ENCODE results near the gene C3orf49.

C3orf49 gene

DNA sequence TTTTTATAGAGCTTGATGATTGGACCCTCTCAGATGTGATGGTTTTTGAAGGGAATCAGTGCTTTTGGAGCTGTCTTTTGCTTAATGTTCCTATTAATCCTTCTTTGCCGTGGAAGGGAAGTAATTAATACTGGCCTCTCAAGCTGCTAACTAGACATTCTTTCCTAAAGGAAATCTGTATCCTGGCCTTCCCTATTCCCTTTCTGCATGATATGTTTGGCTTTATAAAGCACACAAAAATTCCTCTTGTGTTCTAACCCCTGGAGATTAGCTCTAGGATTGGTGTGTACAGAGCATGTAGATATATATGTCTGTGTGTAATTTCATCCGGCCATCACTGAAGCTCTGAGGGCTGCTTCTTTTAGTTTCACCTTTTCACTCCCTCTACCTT lies 51.5 kb downstream of the C3orf49 start:
- DNase-seq (ENCODE audit: low spot score): no peak
- Histone ChIP-seq H4K8ac (ENCODE audit: low read depth, low read length) (no peak overlapping the region), H3K79me1 (ENCODE audit: low read depth, low read length) (peaks cover 1% of the 10 kb centered on the region), H3K4me3 (ENCODE audit: low read length in 2 of 2) (no peak overlapping the region), H3K27me3 (ENCODE audit: control insufficient read depth in 3 of 3, insufficient read depth in 3 of 3, low read depth in 1 of 3, low read length in 3 of 3) (no peaks in the 10 kb centered on the region), H3K18ac (ENCODE audit: low read length) (no peak overlapping the region), H3K4me1 (ENCODE audit: control insufficient read depth in 2 of 2, insufficient read depth in 1 of 2, low read depth in 1 of 2, low read length in 2 of 2) (no peaks in the 10 kb centered on the region), H2AFZ (ENCODE audit: low read length) (no peak overlapping the region), H2BK5ac (ENCODE audit: low read length) (no peak overlapping the region), H2BK12ac (ENCODE audit: low read length) (no peak overlapping the region), H3K14ac (ENCODE audit: low read length) (no peak overlapping the region), H3K9me3 (replicated peaks in 1 of 2; ENCODE audit: control insufficient read depth in 2 of 2, insufficient read depth in 1 of 2, low read depth in 1 of 2, low read length in 2 of 2) (no peaks in the 10 kb centered on the region), H2AK5ac (ENCODE audit: low read depth, low read length) (no peak overlapping the region), H3K23ac (ENCODE audit: low read depth, low read length, poor library complexity) (no peak overlapping the region), H3K4ac (ENCODE audit: low read length) (no peak overlapping the region), H3K27ac (replicated peaks; ENCODE audit: low read length) (no peak overlapping the region), H3K36me3 (replicated peaks in 1 of 2; ENCODE audit: control insufficient read depth in 2 of 2, insufficient read depth in 2 of 2, low read length in 2 of 2) (peaks cover 2 to 20% of the 10 kb centered on the region in 2 donors), H3K4me2 (ENCODE audit: insufficient read depth, low read length, poor library complexity, severe bottlenecking) (no peak overlapping the region), H2BK120ac (ENCODE audit: low read depth, low read length) (no peak overlapping the region), H3K9ac (ENCODE audit: low read depth, low read length, poor library complexity) (no peak overlapping the region), H4K91ac (ENCODE audit: low read depth, low read length, poor library complexity) (no peak overlapping the region), H2BK15ac (ENCODE audit: low read length) (no peak overlapping the region)
- WGBS, 2 donors (ENCODE audit: extremely low coverage in 2 of 2, insufficient read length in 2 of 2, insufficient replicate concordance in 1 of 2): no CpG with 5 or more reads among the region's 2 CpGs

DNA sequence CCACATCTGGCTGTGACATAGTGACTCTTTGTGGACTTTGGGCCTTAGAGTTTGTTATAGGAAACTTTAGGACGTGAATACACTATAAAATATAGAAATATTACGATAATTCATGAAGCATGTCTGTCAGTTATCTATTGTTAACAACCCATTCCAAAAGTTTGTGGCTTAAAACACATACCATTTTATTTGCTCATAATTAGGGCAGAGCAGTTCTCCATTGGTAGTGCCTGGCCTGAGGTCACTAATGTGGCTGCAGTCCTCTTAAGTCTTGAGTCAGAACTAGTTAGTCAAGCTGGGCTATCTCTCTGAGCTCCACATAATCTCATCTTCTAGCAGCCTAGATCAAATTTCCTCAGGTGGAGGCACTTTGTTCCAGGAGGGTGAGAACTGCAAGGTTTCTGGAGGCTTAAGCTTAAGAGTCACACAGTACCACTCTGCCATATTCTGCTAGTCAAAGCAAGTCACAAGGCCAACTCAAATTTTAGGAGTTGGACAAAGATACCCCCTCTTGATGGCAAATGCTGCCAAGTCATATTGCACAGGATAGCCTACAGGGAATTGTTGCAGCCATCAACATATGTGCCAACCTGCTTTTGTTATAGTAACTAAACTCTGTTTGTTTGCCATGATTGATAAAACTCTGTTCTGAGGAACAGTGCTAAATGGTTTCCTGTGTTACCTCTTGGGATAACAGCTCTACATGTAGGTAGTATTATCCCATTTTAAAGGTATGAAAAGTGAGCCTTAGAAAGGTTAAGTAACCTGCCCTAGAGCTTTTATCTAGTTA lies 53.2 kb downstream of the C3orf49 start:
- no peak overlapping the region for H2AFZ ChIP-seq (ENCODE audit: low read length)
- no peak overlapping the region for H4K91ac ChIP-seq (ENCODE audit: low read depth, low read length, poor library complexity)
- H3K14ac ChIP-seq (ENCODE audit: low read length): no peak overlapping the region
- H3K23ac ChIP-seq (ENCODE audit: low read depth, low read length, poor library complexity): no peak overlapping the region
- WGBS, 2 donors (ENCODE audit: extremely low coverage in 2 of 2, insufficient read length in 2 of 2, insufficient replicate concordance in 1 of 2): no CpG with 5 or more reads among the region's 2 CpGs
- H3K27me3 ChIP-seq (ENCODE audit: control insufficient read depth in 3 of 3, insufficient read depth in 3 of 3, low read depth in 1 of 3, low read length in 3 of 3): no peaks in the 10 kb centered on the region
- no peak overlapping the region for H2BK15ac ChIP-seq (ENCODE audit: low read length)
- H2BK120ac ChIP-seq (ENCODE audit: low read depth, low read length): no peak overlapping the region
- H2AK5ac ChIP-seq (ENCODE audit: low read depth, low read length): no peak overlapping the region
- no peaks in the 10 kb centered on the region for H3K9me3 ChIP-seq (replicated peaks in 1 of 2; ENCODE audit: control insufficient read depth in 2 of 2, insufficient read depth in 1 of 2, low read depth in 1 of 2, low read length in 2 of 2)
- no peak overlapping the region for H3K4me2 ChIP-seq (ENCODE audit: insufficient read depth, low read length, poor library complexity, severe bottlenecking)
- peaks cover 0 to 2% of the 10 kb centered on the region in 2 donors for H3K4me1 ChIP-seq (ENCODE audit: control insufficient read depth in 2 of 2, insufficient read depth in 1 of 2, low read depth in 1 of 2, low read length in 2 of 2)
- peaks cover under 1 to 8% of the 10 kb centered on the region in 2 donors for H3K36me3 ChIP-seq (replicated peaks in 1 of 2; ENCODE audit: control insufficient read depth in 2 of 2, insufficient read depth in 2 of 2, low read length in 2 of 2)
- H2BK12ac ChIP-seq (ENCODE audit: low read length): no peak overlapping the region
- no peak overlapping the region for H3K4ac ChIP-seq (ENCODE audit: low read length)
- no peak overlapping the region for H4K8ac ChIP-seq (ENCODE audit: low read depth, low read length)
- no peak overlapping the region for H3K9ac ChIP-seq (ENCODE audit: low read depth, low read length, poor library complexity)
- no peak for DNase-seq (ENCODE audit: low spot score)
- H3K18ac ChIP-seq (ENCODE audit: low read length): no peak overlapping the region
- no peak overlapping the region for H3K4me3 ChIP-seq (ENCODE audit: low read length in 2 of 2)
- H3K79me1 ChIP-seq (ENCODE audit: low read depth, low read length): peaks cover 1% of the 10 kb centered on the region
- no peak overlapping the region for H2BK5ac ChIP-seq (ENCODE audit: low read length)
- H3K27ac ChIP-seq (replicated peaks; ENCODE audit: low read length): no peak overlapping the region

DNA sequence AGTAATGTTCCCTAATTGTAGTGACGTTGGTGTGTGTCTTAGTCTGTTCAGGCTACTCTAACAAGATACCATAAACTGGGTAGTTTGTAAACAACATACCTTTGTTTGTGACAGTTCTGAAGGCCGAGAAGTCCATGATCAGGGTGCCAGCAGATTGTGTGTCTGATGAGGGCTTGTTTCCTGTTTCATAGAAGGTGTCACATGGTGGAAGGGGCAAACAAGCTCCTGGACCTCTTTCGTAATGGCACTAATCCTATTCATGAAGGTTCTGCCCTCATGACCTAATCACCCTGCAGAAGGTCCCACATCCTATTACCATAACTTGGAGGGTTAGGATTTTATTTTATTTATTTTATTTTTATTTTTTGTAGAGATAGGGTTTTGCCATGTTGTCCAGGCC lies 55.7 kb downstream of the C3orf49 start:
- H3K27me3 ChIP-seq (ENCODE audit: control insufficient read depth in 3 of 3, insufficient read depth in 3 of 3, low read depth in 1 of 3, low read length in 3 of 3): no peaks in the 10 kb centered on the region
- H4K91ac ChIP-seq (ENCODE audit: low read depth, low read length, poor library complexity): no peak overlapping the region
- no CpG with 5 or more reads among the region's 3 CpGs for WGBS, 2 donors (ENCODE audit: extremely low coverage in 2 of 2, insufficient read length in 2 of 2, insufficient replicate concordance in 1 of 2)
- H3K4me1 ChIP-seq (ENCODE audit: control insufficient read depth in 2 of 2, insufficient read depth in 1 of 2, low read depth in 1 of 2, low read length in 2 of 2): peaks cover 4 to 12% of the 10 kb centered on the region in 2 donors
- H3K4ac ChIP-seq (ENCODE audit: low read length): no peak overlapping the region
- DNase-seq (ENCODE audit: low spot score): no peak
- no peak overlapping the region for H3K4me3 ChIP-seq (ENCODE audit: low read length in 2 of 2)
- H3K4me2 ChIP-seq (ENCODE audit: insufficient read depth, low read length, poor library complexity, severe bottlenecking): no peak overlapping the region
- no peak overlapping the region for H2AFZ ChIP-seq (ENCODE audit: low read length)
- no peak overlapping the region for H4K8ac ChIP-seq (ENCODE audit: low read depth, low read length)
- H2BK12ac ChIP-seq (ENCODE audit: low read length): no peak overlapping the region
- H3K23ac ChIP-seq (ENCODE audit: low read depth, low read length, poor library complexity): no peak overlapping the region
- H3K79me1 ChIP-seq (ENCODE audit: low read depth, low read length): peaks cover 1% of the 10 kb centered on the region
- no peak overlapping the region for H2BK120ac ChIP-seq (ENCODE audit: low read depth, low read length)
- H3K36me3 ChIP-seq (replicated peaks in 1 of 2; ENCODE audit: control insufficient read depth in 2 of 2, insufficient read depth in 2 of 2, low read length in 2 of 2): no peaks in the 10 kb centered on the region
- H3K9ac ChIP-seq (ENCODE audit: low read depth, low read length, poor library complexity): no peak overlapping the region
- no peak overlapping the region for H3K14ac ChIP-seq (ENCODE audit: low read length)
- H3K9me3 ChIP-seq (replicated peaks in 1 of 2; ENCODE audit: control insufficient read depth in 2 of 2, insufficient read depth in 1 of 2, low read depth in 1 of 2, low read length in 2 of 2): no peaks in the 10 kb centered on the region
- no peak overlapping the region for H3K27ac ChIP-seq (replicated peaks; ENCODE audit: low read length)
- H2BK5ac ChIP-seq (ENCODE audit: low read length): no peak overlapping the region
- H2AK5ac ChIP-seq (ENCODE audit: low read depth, low read length): no peak overlapping the region
- no peak overlapping the region for H3K18ac ChIP-seq (ENCODE audit: low read length)
- H2BK15ac ChIP-seq (ENCODE audit: low read length): no peak overlapping the region

DNA sequence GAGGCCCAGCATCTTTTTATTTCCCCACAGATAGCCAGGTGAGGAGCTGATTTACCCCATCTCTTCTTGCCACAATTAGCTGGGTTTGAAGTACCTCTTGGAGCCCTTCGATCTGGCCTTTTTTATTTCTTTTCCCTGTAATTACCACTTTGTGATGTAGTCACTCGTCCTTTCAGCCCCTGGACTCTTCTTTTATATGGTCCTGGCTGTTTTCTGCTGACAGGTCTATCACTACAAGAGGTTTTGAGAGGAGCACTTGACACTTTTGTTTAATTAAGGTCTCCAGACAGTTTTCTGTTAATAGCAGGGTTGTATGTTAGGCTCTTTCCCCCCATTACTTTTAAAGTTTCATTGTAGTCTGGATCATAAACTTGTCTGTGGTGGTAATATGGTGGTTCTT lies 56.4 kb downstream of the C3orf49 start:
- Histone ChIP-seq H3K4me1 (ENCODE audit: control insufficient read depth in 2 of 2, insufficient read depth in 1 of 2, low read depth in 1 of 2, low read length in 2 of 2) (peaks cover 4 to 12% of the 10 kb centered on the region in 2 donors), H3K79me1 (ENCODE audit: low read depth, low read length) (no peaks in the 10 kb centered on the region), H2BK12ac (ENCODE audit: low read length) (no peak overlapping the region), H2BK15ac (ENCODE audit: low read length) (no peak overlapping the region), H2BK5ac (ENCODE audit: low read length) (no peak overlapping the region), H4K91ac (ENCODE audit: low read depth, low read length, poor library complexity) (no peak overlapping the region), H3K9ac (ENCODE audit: low read depth, low read length, poor library complexity) (no peak overlapping the region), H3K4ac (ENCODE audit: low read length) (no peak overlapping the region), H3K27ac (replicated peaks; ENCODE audit: low read length) (no peak overlapping the region), H3K27me3 (ENCODE audit: control insufficient read depth in 3 of 3, insufficient read depth in 3 of 3, low read depth in 1 of 3, low read length in 3 of 3) (no peaks in the 10 kb centered on the region), H3K14ac (ENCODE audit: low read length) (no peak overlapping the region), H3K36me3 (replicated peaks in 1 of 2; ENCODE audit: control insufficient read depth in 2 of 2, insufficient read depth in 2 of 2, low read length in 2 of 2) (no peaks in the 10 kb centered on the region), H3K23ac (ENCODE audit: low read depth, low read length, poor library complexity) (no peak overlapping the region), H3K4me3 (ENCODE audit: low read length in 2 of 2) (no peak overlapping the region), H3K9me3 (replicated peaks in 1 of 2; ENCODE audit: control insufficient read depth in 2 of 2, insufficient read depth in 1 of 2, low read depth in 1 of 2, low read length in 2 of 2) (no peaks in the 10 kb centered on the region), H4K8ac (ENCODE audit: low read depth, low read length) (no peak overlapping the region), H3K4me2 (ENCODE audit: insufficient read depth, low read length, poor library complexity, severe bottlenecking) (no peak overlapping the region), H2AFZ (ENCODE audit: low read length) (no peak overlapping the region), H2AK5ac (ENCODE audit: low read depth, low read length) (no peak overlapping the region), H2BK120ac (ENCODE audit: low read depth, low read length) (no peak overlapping the region), H3K18ac (ENCODE audit: low read length) (no peak overlapping the region)
- no peak for DNase-seq (ENCODE audit: low spot score)
- no CpG with 5 or more reads among the region's 2 CpGs for WGBS, 2 donors (ENCODE audit: extremely low coverage in 2 of 2, insufficient read length in 2 of 2, insufficient replicate concordance in 1 of 2)
